GM12872 (cell line): ENCODE results near the gene MAP7.

ENCODE experiments used
- CTCF ChIP-seq: IDR thresholded peaks from 3 replicates; pipeline ENCODE4 v1.5.1; 2011; ENCODE audit warnings: low read depth, mild to moderate bottlenecking, low read length, moderate library complexity; ENCODE audit not compliant: insufficient read depth

MAP7 gene

GRCh38 chr6:136501096-136501495 lies 49.1 kb downstream of the MAP7 start:
- no peak for TF ChIP-seq CTCF

DNA sequence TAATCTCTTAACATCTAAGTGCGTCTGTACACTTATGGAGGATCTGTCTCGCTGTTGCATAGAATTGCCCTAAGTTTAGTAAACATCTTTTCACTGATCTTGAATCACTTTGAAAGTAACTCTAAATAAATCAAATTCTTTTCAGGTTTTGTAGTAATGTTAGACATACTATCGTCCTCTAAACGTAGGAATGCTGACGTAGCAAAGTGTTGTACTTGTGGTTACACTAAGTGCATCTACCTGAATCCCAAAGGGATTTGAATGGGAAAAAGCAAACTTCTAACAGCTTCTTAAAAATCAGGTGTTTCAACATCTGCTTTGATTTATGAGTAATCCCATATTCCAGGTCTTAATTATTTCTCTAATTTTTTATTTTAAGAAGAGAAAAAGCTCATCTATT lies 49.8 kb downstream of the MAP7 start:
- TF ChIP-seq CTCF = no peak

DNA sequence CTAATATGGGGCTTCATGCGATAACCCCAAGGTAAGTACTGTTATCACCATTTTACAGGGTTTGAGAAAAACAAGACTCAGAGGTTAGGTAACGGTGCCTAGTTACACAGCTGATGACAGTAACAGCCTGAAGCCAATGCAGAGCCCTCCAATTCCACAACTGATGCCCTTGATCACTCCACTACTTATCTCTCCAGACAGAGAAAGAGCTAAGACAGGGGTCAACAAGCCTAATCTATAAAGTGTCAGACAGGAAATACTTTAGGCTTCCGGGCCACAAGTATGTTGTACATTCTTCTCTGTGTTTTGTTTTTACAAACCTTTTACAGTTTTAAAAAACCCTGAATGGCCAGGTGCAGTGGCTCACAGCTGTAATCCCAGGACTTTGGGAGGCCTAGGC lies 50.9 kb downstream of the MAP7 start:
- TF ChIP-seq CTCF = no peak

GRCh38 chr6:136494710-136495109 lies 55.5 kb downstream of the MAP7 start:
- TF ChIP-seq CTCF = no peak

DNA sequence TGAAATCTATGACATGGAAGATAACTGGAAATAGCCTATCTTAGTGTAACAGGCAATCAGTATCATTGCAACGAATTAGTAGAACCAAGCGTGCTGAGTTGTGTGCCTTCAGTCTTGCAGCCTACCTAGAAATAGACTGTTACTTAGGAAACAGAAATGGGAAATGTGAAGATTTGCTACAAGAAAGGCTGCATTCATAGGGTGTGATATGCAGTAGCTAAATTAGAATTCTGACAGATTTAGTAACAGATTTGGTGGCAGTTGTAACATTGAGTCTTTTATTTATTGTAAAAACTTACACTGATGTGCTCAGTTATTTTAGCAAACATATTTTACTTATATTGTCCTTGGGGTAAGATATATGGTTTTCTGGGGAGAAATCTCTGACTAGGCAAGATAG lies 56.2 kb downstream of the MAP7 start:
- no peak for TF ChIP-seq CTCF

GRCh38 chr6:136492409-136492808 lies 57.8 kb downstream of the MAP7 start:
- no peak for TF ChIP-seq CTCF

GRCh38 chr6:136491754-136492153 lies 58.5 kb downstream of the MAP7 start:
- TF ChIP-seq CTCF = no peak

- no peak for TF ChIP-seq CTCF
Measured at GRCh38 chr6:136491251-136491650, 59.0 kb downstream of the MAP7 start.
